ENCODE results near the gene PRELID2. TPM values are rescaled to one million over a fixed set of nuclear protein-coding genes. Genes with fewer than 3 reads are reported as not detected.
A peak's percentile ranks its signal among the peaks of the same experiment; 100 is the strongest.

Gene PRELID2
- total RNA-seq, 2 donors from 2014 or later: 13.9 to 37.6 TPM

DNA sequence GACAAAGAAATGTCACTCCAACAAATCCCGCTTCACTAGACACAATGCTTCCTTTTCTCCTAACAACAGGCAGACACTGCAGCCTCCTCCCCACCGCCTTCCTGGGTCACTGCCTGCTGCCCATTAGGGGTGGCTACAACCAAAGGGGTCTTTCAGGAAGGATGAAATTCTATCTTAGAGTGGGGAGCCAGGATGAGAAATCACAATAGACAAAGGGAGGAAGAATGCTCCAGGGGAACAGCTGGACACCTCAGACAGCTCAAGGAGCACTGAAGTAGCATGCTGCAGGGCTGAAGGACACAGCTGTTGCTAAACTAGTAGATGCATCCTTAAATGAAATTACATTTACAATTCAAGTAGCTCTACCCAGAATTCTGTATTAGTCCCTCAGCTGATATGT, 54.2 kb downstream of the PRELID2 start:
- Histone ChIP-seq H3K4me3 (no peak overlapping the region), H3K27ac (no peak overlapping the region), H3K27me3 (no peaks in the 10 kb centered on the region), H3K4me1 (peaks cover 0 to 18% of the 10 kb centered on the region in 2 donors), H3K9me3 (no peaks in the 10 kb centered on the region), H3K36me3 (no peaks in the 10 kb centered on the region)
- DNase-seq (ENCODE audit: low spot score): no peak
- TF ChIP-seq, protein P1, sequence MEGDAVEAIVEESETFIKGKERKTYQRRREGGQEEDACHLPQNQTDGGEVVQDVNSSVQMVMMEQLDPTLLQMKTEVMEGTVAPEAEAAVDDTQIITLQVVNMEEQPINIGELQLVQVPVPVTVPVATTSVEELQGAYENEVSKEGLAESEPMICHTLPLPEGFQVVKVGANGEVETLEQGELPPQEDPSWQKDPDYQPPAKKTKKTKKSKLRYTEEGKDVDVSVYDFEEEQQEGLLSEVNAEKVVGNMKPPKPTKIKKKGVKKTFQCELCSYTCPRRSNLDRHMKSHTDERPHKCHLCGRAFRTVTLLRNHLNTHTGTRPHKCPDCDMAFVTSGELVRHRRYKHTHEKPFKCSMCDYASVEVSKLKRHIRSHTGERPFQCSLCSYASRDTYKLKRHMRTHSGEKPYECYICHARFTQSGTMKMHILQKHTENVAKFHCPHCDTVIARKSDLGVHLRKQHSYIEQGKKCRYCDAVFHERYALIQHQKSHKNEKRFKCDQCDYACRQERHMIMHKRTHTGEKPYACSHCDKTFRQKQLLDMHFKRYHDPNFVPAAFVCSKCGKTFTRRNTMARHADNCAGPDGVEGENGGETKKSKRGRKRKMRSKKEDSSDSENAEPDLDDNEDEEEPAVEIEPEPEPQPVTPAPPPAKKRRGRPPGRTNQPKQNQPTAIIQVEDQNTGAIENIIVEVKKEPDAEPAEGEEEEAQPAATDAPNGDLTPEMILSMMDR (IDR thresholded peaks at IDR 0.05): no peak

DNA sequence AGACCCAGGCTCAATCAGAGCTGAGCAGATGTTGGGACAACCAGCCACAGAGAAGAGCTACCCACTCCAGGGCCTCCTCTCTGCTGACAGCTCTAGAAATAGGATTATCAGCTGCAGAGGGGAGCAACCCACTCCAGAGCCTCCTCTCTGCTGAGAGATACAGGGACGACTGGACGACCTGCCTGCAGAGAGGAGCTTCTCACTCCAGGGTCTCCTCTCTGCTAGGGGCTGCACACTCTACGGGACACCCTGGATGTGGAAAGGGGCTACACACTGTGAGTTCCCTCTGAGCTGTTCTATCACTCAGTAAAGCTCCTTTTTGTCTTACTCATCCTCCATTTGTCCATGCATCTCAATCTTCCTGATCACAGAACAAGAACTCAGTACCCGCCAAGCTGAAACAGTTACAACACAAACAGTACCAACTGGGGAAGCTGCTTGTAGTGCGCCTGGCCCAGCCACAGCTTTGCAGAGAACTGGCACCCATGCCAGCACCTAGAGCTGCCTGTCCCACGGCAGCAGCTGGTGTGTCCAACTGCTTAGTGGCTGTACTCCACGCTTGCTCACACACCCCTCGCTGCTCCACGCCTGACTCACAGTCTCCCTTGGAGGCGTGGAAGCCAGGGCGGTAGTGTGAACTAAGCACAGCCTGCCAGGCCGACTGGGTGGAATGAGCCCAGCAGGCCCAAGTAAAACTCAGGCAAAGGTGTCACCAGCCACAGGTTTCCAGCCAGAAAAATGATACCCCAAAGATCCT, 56.8 kb downstream of the PRELID2 start:
- DNase-seq (ENCODE audit: low spot score): peak; percentile 68
- no peaks in the 10 kb centered on the region for H3K36me3 ChIP-seq
- no peak overlapping the region for H3K4me3 ChIP-seq
- H3K27me3 ChIP-seq: no peaks in the 10 kb centered on the region
- H3K27ac ChIP-seq: no peak overlapping the region
- TF ChIP-seq, protein P1 (IDR thresholded peaks at IDR 0.05): no peak
- peaks cover 0 to 27% of the 10 kb centered on the region in 2 donors for H3K4me1 ChIP-seq
- no peaks in the 10 kb centered on the region for H3K9me3 ChIP-seq

DNA sequence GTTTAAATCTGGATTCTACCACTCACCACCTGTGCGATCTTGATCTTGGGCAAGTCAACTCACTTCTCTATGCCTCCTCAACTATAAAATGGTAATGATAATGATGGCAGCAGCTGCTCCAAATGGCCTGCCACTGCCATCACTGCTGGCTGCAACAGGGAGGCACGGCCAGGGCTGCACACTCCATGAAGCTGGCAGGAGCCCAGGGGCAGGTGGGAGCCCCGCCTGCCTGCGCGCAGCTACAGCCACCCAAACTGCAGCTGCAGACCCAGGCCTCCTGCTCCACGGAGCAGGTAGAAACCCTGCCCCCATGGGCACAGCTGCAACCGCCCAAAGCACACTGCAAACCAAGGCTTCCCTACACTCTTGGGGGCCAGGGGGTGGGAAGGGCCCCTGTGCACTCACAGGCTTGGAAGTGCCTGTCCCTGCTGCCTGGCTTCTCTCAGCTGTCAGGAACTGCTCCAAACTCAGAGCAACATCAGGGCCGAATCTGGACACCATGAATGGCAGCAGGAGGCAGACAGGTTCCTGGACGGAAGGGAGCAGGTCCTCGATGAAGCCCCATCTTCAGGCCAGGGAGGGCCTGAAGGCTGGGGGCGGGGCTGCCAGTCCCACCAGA, 57.6 kb downstream of the PRELID2 start:
- no peak for DNase-seq (ENCODE audit: low spot score)
- Histone ChIP-seq H3K36me3 (no peaks in the 10 kb centered on the region), H3K27me3 (no peaks in the 10 kb centered on the region), H3K4me1 (peaks cover 0 to 27% of the 10 kb centered on the region in 2 donors), H3K9me3 (no peaks in the 10 kb centered on the region), H3K4me3 (no peak overlapping the region), H3K27ac (no peak overlapping the region)
- TF ChIP-seq, protein P1 (IDR thresholded peaks at IDR 0.05): no peak

DNA sequence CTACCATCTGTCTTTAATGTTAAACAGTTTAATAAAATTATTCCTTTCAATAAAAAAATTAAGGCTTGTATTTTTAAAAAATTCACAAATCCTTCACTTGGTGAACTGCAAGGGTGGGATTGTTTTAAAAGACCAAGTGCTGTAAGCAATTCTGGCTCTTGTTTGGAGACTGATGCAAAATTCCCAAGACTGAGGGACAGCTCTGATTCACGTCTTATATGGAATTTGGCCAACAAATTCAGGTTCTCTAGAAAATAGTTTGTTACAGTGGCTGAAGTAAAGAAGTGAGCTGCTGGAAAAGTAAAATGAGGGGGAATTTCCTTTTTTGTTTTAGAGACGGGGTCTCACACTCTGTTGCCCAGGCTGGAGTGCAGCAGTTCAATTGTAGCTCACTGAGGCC, 58.3 kb downstream of the PRELID2 start:
- no peak for DNase-seq (ENCODE audit: low spot score)
- Histone ChIP-seq H3K27ac (peak overlapping the region; percentile 40 to 67), H3K9me3 (no peaks in the 10 kb centered on the region), H3K4me3 (no peak overlapping the region), H3K4me1 (peaks cover 0 to 27% of the 10 kb centered on the region in 2 donors), H3K27me3 (no peaks in the 10 kb centered on the region), H3K36me3 (no peaks in the 10 kb centered on the region)
- TF ChIP-seq, protein P1 (IDR thresholded peaks at IDR 0.05): no peak

DNA sequence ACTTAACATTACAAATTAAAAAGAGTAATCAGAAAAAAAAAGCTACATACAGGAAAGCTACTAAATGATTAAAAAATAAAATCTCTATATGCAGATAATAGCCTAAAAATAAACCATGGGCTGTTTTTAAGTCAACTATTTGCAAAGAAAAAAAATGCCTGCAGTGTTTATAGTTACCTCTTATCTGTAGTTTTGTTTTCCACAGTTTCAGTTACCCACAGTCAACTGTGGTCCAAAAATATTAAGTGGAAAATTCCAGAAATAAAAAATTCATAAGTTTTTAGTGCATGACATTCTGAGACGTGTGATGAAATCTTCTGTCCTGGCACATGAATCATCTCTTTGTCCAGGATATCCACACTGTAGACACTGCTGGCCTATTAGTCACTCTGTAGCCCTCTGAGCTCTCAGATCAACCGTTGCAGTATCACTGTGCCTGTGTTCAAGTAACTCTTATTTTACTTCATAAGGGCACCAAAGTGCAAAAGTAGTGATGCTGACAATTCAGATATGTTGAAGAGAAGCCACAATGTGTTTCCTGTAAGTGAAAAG, 59.2 kb downstream of the PRELID2 start:
- Histone ChIP-seq H3K9me3 (no peaks in the 10 kb centered on the region), H3K4me3 (no peak overlapping the region), H3K27me3 (no peaks in the 10 kb centered on the region), H3K27ac (peak overlapping the region; percentile 40 to 67), H3K36me3 (no peaks in the 10 kb centered on the region), H3K4me1 (peaks cover 0 to 27% of the 10 kb centered on the region in 2 donors)
- DNase-seq (ENCODE audit: low spot score): peak; percentile 66
- TF ChIP-seq, protein P1 (IDR thresholded peaks at IDR 0.05): no peak

Data from right atrium auricular region (tissue), 2 donors.